ES-I3 (cell line): ENCODE measurements around the gene INSC.

ENCODE experiments used
- H3K36me3 ChIP-seq: 2 replicates; pipeline ENCODE4 v1.6.1; 2013; ENCODE audit warnings: mild to moderate bottlenecking, low read length, control low read depth, moderate library complexity; ENCODE audit not compliant: insufficient read depth
- H3K4me1 ChIP-seq: 2 replicates; pipeline ENCODE4 v1.6.1; 2013; ENCODE audit warnings: mild to moderate bottlenecking, control low read depth, low read length; ENCODE audit not compliant: insufficient read depth
- H3K9ac ChIP-seq: 2 replicates; pipeline ENCODE4 v1.6.1; 2013; ENCODE audit warnings: low read depth, mild to moderate bottlenecking, low read length, moderate library complexity
- H3K9me3 ChIP-seq: 2 replicates; pipeline ENCODE4 v1.6.1; 2013; ENCODE audit warnings: mild to moderate bottlenecking, low read length, moderate library complexity; ENCODE audit not compliant: control insufficient read depth, insufficient read depth

Gene INSC

GRCh38 chr11:15171956-15172355 is 57.2 kb downstream of the INSC start:
- H3K36me3 ChIP-seq = no peaks in the 10 kb centered on the region
- no peaks in the 10 kb centered on the region for H3K9me3 ChIP-seq
- H3K4me1 ChIP-seq = no peaks in the 10 kb centered on the region
- no peak overlapping the region for H3K9ac ChIP-seq

DNA sequence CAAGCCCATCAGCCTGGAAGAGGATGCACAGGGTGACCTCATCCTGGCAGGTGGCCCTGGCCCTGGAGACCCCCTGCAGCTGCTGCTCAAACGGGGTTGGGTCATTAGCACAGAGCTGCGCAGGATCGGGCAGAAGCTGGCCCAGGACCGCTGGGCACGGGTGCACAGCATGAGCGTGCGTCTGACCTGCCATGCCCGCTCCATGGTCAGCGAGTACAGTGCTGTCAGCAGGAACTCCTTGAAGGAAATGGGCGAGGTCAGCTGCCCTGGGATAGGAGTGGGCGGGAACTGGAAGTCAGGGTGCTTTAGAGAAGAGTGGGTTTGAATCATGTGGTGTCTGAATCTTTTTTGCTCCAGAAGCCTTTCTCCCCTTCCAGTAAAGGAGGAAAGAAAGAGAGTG is 61.1 kb downstream of the INSC start:
- H3K9ac ChIP-seq = no peak overlapping the region
- no peaks in the 10 kb centered on the region for H3K36me3 ChIP-seq
- no peaks in the 10 kb centered on the region for H3K9me3 ChIP-seq
- H3K4me1 ChIP-seq = no peaks in the 10 kb centered on the region

GRCh38 chr11:15176646-15177163 is 62.0 kb downstream of the INSC start:
- no peak overlapping the region for H3K9ac ChIP-seq
- no peaks in the 10 kb centered on the region for H3K9me3 ChIP-seq
- no peaks in the 10 kb centered on the region for H3K4me1 ChIP-seq
- H3K36me3 ChIP-seq = no peaks in the 10 kb centered on the region

- Histone ChIP-seq H3K9ac (no peak overlapping the region), H3K9me3 (no peaks in the 10 kb centered on the region), H3K36me3 (no peaks in the 10 kb centered on the region)
Measured at GRCh38 chr11:15177491-15177890, 62.8 kb downstream of the INSC start.

DNA sequence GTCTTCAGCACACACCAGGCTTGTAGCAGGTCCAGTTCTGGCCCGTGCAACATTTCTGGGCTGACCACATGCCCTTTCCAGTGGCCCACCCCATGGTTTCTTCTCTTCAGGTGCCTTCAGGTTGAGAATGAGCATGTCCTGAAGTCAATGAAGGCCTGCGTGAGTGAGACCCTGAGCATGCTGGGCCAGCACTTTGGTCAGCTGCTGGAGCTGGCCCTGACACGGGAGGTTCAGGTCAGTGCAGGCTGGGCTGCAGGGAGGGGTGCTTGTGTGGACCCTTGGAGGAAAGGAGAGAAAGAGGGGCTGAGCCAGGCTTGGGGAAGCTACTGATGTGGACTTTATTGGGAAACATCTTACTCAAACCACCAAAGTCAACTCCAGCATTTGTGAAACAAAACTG is 63.5 kb downstream of the INSC start:
- Histone ChIP-seq H3K36me3 (no peaks in the 10 kb centered on the region), H3K9ac (no peak overlapping the region), H3K9me3 (no peaks in the 10 kb centered on the region), H3K4me1 (peaks cover 6% of the 10 kb centered on the region; the same call in 1 of the 2 replicates)

More at GRCh38 chr11:15177491-15177890, 62.8 kb downstream of the INSC start:
- H3K4me1 ChIP-seq = peaks cover 6% of the 10 kb centered on the region; the same call in 1 of the 2 replicates

- Histone ChIP-seq H3K4me1 (peaks cover 6% of the 10 kb centered on the region; the same call in 1 of the 2 replicates), H3K9ac (no peak overlapping the region), H3K36me3 (no peaks in the 10 kb centered on the region), H3K9me3 (no peaks in the 10 kb centered on the region)
Measured at GRCh38 chr11:15179167-15179566, 64.4 kb downstream of the INSC start.

DNA sequence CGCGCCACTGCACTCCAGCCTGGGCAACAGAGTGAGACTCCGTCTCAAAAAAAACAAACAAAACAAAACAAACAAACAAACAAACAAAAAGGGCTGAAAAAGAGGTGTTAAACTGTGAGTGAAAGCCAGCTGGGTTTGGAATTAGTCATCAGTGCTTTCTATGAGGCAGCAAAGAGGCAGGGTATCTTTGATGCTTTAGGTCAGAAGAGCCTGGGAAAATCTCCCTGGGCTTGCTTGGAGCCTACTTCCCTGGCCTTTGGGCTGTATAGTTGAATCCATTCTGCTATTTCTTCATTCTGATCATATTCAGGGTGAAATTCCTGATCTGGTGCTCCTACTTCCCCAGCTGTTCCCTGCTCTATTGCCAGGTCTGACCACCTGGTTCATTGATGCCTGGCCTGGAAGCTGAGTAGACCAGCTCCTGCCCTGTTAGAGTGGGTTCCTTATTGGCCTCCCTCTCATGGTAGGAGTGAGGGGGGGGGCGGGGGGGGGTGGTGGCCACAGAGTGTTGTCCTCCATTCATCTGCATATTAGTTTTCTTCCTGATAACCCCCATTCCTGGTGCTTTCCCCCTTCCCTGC is 65.6 kb downstream of the INSC start:
- Histone ChIP-seq H3K9ac (no peak overlapping the region), H3K4me1 (peaks cover 6% of the 10 kb centered on the region; the same call in 1 of the 2 replicates), H3K9me3 (no peaks in the 10 kb centered on the region), H3K36me3 (no peaks in the 10 kb centered on the region)

DNA sequence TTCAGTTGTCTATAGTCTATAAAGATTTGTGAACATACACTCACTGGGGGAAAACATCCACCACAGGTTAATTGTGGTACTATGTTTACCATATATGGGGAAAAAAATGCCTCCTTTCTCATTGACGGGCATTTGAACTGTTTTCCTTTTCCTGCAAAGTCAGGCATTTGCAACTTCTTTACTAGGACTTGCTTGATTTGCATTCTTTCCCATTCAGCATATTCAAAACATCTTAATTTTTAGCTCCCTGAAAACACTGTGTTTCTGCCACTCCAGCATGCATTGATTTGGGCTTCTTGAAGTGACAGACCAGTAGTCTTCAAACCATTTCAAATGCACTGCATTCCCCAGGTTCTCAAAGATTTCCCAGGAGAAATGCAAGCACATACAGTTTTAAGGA is 67.6 kb downstream of the INSC start:
- Histone ChIP-seq H3K36me3 (no peaks in the 10 kb centered on the region), H3K9ac (no peak overlapping the region), H3K9me3 (no peaks in the 10 kb centered on the region), H3K4me1 (peaks cover 6% of the 10 kb centered on the region; the same call in 1 of the 2 replicates)

DNA sequence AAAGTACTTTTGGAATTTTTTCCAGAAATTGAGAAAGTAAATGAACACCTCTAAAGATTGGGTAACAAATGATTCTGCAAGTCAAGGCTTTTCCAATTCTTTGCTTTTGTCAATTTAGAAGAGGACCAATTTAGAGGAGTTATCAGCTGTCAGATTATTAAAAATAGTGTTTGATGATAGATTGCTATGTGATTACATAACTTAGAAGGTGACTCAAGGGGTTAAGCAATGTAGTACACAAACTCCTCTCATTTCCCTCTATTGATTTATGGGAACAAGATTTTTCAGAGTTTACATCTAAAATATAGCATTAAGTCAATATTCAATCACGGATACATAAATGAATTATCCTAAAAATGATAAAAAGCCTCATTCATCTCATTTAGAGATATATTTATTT is 70.3 kb downstream of the INSC start:
- Histone ChIP-seq H3K9me3 (no peaks in the 10 kb centered on the region), H3K4me1 (peaks cover 6% of the 10 kb centered on the region; the same call in 1 of the 2 replicates), H3K9ac (no peak overlapping the region), H3K36me3 (no peaks in the 10 kb centered on the region)

DNA sequence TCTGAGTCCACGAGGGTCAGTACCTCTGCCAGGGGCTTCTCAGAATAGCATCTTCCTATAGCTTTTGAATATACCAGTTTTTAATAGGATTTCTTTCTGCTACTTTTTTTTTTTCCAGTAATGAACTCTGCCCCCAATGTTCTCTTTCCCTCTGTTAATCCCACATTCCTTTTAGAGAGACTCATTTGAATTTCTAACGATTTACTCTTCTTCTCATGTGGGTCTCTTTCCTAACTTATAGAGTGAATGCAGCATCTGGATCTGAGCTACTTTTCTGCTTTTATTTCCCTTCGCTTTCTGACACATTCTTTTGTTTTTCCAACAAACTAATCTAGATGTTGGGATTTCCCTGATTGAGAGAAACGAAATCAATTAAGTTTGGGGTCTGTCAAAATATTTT is 71.4 kb downstream of the INSC start:
- H3K4me1 ChIP-seq = peaks cover 6% of the 10 kb centered on the region; the same call in 1 of the 2 replicates

GRCh38 chr11:15189189-15189588 is 74.5 kb downstream of the INSC start:
- Histone ChIP-seq H3K9ac (no peak overlapping the region), H3K9me3 (no peaks in the 10 kb centered on the region), H3K4me1 (no peaks in the 10 kb centered on the region), H3K36me3 (no peaks in the 10 kb centered on the region)

More for the DNA sequence above, 71.4 kb downstream of the INSC start:
- no peak overlapping the region for H3K9ac ChIP-seq
- no peaks in the 10 kb centered on the region for H3K36me3 ChIP-seq
- no peaks in the 10 kb centered on the region for H3K9me3 ChIP-seq

GRCh38 chr11:15189641-15190365 is 75.1 kb downstream of the INSC start:
- Histone ChIP-seq H3K9me3 (no peaks in the 10 kb centered on the region), H3K4me1 (no peaks in the 10 kb centered on the region), H3K9ac (no peak overlapping the region), H3K36me3 (no peaks in the 10 kb centered on the region)

DNA sequence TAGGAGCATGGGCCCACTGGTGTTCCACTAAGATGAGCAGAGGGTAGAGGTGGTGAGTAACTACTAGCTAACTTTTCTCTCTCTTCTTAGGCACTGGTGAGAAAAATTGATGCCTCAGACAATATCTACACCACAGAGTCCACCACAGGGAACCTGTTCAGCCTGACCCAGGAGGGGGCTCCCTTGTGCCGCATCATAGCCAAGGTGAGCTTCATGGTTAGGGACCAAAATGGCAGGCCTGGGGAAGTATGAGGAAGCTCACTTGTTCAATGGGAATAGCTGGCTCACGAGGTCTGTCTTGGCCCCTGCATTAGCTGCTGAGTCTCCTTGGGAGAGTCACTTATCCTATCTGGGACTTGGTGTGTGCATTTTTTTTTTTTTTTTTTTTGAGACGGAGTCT is 75.9 kb downstream of the INSC start:
- Histone ChIP-seq H3K4me1 (no peaks in the 10 kb centered on the region), H3K36me3 (no peaks in the 10 kb centered on the region), H3K9ac (no peak overlapping the region)

GRCh38 chr11:15192005-15192556 is 77.4 kb downstream of the INSC start:
- H3K9me3 ChIP-seq = no peaks in the 10 kb centered on the region
- H3K36me3 ChIP-seq = no peaks in the 10 kb centered on the region
- no peaks in the 10 kb centered on the region for H3K4me1 ChIP-seq
- H3K9ac ChIP-seq = no peak overlapping the region

More for the DNA sequence above, 75.9 kb downstream of the INSC start:
- no peaks in the 10 kb centered on the region for H3K9me3 ChIP-seq
